Measurements from ENCODE around the gene RNF126.
A peak's percentile ranks its signal among the peaks of the same experiment; 100 is the strongest.
"Not testable (repeated sequence)": the region's sequence is repeated elsewhere in the genome, so short reads cannot be mapped to it uniquely, and the experiment has no call there.

RNF126 gene

DNA sequence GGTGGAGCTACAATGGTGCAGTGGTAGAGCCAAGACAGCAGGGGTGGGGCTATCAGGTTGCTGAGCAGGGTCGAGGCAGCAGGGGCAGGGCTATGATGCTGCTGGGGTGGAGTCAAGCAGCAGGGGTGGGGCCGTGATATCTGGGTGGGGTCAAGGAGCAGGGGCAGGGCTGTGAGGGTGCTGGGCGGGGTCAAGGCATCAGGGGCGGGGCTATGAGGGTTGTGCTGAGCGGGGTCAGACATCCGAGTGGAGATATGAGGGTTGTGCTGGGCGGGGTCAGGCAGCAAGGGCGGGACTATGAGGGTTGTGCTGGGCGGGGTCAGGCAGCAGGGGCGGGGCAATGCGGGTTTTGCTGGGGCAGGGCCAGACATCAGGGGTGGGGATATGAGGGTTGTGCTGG lies 58.7 kb downstream of the RNF126 start:
- Histone ChIP-seq H3K27ac (replicated peaks) (no peak overlapping the region), H3K4me3 (replicated peaks; ENCODE audit: insufficient read depth, low read length) (no peak overlapping the region), H3K27me3 (ENCODE audit: insufficient read depth, poor library complexity, severe bottlenecking) (no peaks in the 10 kb centered on the region)
- peak in 1 of 2 experiments; percentile 18 for DNase-seq (ENCODE audit: low read depth in 1 of 2, low spot score in 1 of 2)
- TF ChIP-seq SPI1 (IDR thresholded peaks at IDR 0.05; ENCODE audit: borderline replicate concordance, low read depth) (no peak), REST (IDR thresholded peaks at IDR 0.05; ENCODE audit: insufficient replicate concordance, low read depth) (no peak), POLR2AphosphoS5 (IDR thresholded peaks at IDR 0.05; ENCODE audit: low read depth) (no peak)
- TF ChIP-seq, protein P1, sequence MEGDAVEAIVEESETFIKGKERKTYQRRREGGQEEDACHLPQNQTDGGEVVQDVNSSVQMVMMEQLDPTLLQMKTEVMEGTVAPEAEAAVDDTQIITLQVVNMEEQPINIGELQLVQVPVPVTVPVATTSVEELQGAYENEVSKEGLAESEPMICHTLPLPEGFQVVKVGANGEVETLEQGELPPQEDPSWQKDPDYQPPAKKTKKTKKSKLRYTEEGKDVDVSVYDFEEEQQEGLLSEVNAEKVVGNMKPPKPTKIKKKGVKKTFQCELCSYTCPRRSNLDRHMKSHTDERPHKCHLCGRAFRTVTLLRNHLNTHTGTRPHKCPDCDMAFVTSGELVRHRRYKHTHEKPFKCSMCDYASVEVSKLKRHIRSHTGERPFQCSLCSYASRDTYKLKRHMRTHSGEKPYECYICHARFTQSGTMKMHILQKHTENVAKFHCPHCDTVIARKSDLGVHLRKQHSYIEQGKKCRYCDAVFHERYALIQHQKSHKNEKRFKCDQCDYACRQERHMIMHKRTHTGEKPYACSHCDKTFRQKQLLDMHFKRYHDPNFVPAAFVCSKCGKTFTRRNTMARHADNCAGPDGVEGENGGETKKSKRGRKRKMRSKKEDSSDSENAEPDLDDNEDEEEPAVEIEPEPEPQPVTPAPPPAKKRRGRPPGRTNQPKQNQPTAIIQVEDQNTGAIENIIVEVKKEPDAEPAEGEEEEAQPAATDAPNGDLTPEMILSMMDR (IDR thresholded peaks at IDR 0.05; ENCODE audit: insufficient read depth, low read length): no peak

DNA sequence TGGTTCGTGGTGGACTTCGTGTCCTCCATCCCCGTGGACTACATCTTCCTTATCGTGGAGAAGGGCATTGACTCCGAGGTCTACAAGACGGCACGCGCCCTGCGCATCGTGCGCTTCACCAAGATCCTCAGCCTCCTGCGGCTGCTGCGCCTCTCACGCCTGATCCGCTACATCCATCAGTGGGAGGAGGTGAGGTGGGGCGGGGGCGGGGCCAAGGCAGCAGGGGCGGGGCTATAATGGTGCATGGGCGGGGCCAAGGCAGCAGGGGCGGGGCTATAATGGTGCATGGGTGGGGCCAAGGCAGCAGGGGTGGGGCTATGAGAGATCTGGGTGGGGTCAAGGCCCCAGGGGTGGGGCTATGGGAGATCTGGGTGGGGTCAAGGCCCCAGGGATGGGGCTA lies 59.2 kb downstream of the RNF126 start:
- DNase-seq (ENCODE audit: low read depth in 1 of 2, low spot score in 1 of 2); H3K4me3 ChIP-seq (replicated peaks; ENCODE audit: insufficient read depth, low read length); H3K27me3 ChIP-seq (ENCODE audit: insufficient read depth, poor library complexity, severe bottlenecking); H3K27ac ChIP-seq (replicated peaks): not testable (repeated sequence)

DNA sequence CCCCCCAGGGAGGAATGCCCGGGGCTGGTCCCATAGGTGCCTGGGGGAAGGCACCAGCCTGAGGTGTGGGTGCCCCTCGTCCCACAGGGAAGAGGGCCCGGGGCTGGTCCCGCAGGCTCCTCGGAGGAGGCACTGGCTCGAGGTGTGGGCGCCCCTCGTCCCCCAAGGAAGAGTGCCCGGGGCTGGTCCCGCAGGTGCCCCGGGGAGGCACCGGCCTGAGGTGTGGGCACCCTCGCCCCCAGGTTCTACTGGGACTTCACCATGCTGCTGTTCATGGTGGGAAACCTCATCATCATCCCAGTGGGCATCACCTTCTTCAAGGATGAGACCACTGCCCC lies 59.7 kb downstream of the RNF126 start:
- DNase-seq (ENCODE audit: low read depth in 1 of 2, low spot score in 1 of 2); H3K27ac ChIP-seq (replicated peaks); H3K27me3 ChIP-seq (ENCODE audit: insufficient read depth, poor library complexity, severe bottlenecking); H3K4me3 ChIP-seq (replicated peaks; ENCODE audit: insufficient read depth, low read length): not testable (repeated sequence)

DNA sequence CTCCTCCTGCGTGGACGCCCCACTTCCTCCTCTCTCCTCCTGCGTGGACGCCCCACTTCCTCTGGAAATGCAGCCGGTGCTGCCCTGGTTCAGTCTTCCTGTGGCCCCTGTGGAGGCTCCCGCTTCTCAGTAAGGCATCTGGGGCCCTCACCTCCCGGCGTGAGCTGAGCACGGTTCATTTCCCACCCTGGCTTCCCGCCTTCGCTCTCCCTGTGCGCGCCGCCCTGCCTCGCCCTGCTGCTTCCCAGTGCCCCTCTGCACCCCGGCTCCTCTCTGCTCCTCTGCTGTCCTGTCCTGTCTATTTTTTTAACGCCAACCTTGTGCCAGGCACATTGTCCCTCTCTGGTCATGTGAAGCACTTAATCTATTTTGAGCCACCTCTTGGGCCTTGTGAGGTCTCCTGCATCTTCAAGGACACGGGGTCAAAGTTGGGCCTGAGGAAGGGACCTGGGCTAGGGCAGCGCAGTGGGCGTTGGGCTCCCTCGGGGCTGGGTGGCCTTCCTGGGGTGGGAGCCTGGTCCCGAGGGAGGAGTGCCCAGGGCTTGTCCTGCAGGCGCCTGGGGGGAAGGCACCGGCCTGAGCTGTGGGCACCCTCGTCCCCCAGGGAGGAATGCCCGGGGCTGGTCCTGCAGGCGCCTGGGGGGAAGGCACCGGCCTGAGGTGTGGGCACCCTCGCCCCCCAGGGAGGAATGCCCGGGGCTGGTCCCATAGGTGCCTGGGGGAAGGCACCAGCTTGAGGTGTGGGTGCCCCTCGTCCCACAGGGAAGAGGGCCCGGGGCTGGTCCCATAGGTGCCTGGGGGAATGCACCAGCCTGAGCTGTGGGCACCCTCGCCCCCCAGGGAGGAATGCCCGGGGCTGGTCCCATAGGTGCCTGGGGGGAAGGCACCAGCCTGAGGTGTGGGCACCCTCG lies 60.4 kb downstream of the RNF126 start:
- Histone ChIP-seq H3K27ac (replicated peaks) (no peak overlapping the region), H3K4me3 (replicated peaks; ENCODE audit: insufficient read depth, low read length) (no peak overlapping the region), H3K27me3 (ENCODE audit: insufficient read depth, poor library complexity, severe bottlenecking) (no peaks in the 10 kb centered on the region)
- TF ChIP-seq POLR2AphosphoS5 (IDR thresholded peaks at IDR 0.05; ENCODE audit: low read depth) (no peak), REST (IDR thresholded peaks at IDR 0.05; ENCODE audit: insufficient replicate concordance, low read depth) (no peak), SPI1 (IDR thresholded peaks at IDR 0.05; ENCODE audit: borderline replicate concordance, low read depth) (no peak), GABPA (IDR thresholded peaks at IDR 0.05; ENCODE audit: low read depth) (no peak)
- TF ChIP-seq, protein P1 (IDR thresholded peaks at IDR 0.05; ENCODE audit: insufficient read depth, low read length): no peak
- no peak for DNase-seq (ENCODE audit: low read depth in 1 of 2, low spot score in 1 of 2)

DNA sequence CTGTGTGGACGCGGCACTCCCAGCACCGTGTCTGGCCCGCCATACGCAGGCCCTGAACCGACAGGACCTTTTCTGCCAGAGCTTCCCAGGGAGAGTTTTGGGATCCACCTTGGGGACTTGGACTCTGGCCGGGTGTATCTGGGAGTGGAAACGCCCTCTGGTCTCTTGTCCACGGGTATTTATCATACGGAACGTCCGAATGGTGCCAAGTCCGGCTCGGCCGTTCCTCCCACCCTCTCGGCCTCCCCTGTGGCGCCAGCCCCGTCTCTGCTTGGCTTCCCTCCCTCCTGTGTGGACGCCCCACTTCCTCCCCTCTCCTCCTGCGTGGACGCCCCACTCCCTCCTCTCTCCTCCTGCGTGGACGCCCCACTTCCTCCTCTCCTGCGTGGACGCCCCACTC lies 61.2 kb downstream of the RNF126 start:
- DNase-seq (ENCODE audit: low read depth in 1 of 2, low spot score in 1 of 2): no peak
- H3K27me3 ChIP-seq (ENCODE audit: insufficient read depth, poor library complexity, severe bottlenecking): no peaks in the 10 kb centered on the region
- H3K4me3 ChIP-seq (replicated peaks; ENCODE audit: insufficient read depth, low read length): no peak overlapping the region
- no peak overlapping the region for H3K27ac ChIP-seq (replicated peaks)
- no peak for TF ChIP-seq SPI1 (IDR thresholded peaks at IDR 0.05; ENCODE audit: borderline replicate concordance, low read depth)
- no peak for TF ChIP-seq POLR2AphosphoS5 (IDR thresholded peaks at IDR 0.05; ENCODE audit: low read depth)
- TF ChIP-seq REST (IDR thresholded peaks at IDR 0.05; ENCODE audit: insufficient replicate concordance, low read depth): no peak
- TF ChIP-seq GABPA (IDR thresholded peaks at IDR 0.05; ENCODE audit: low read depth): no peak
- TF ChIP-seq, protein P1 (IDR thresholded peaks at IDR 0.05; ENCODE audit: insufficient read depth, low read length): no peak

Data from HL-60 (cell line).